Prostate gland (tissue), 2 donors: Measurements from ENCODE around the gene SET. TPM values are rescaled to one million over a fixed set of nuclear protein-coding genes. Genes with fewer than 3 reads are reported as not detected.

ENCODE experiments used
- DNase-seq: peaks from one replicate; pipeline ENCODE4 v3.0.0-alpha.2; 2019; ENCODE audit warnings: low spot score
- H3K27ac ChIP-seq, 2 donors: fragments of 200-600 bp; sonication (generic); 2 replicates each; pipeline ENCODE4 v1.5.1; 2017 to 2019
- H3K27me3 ChIP-seq: fragments of 200-600 bp; sonication (generic); replicated peaks from 2 replicates; pipeline ENCODE4 v1.5.1; 2019; ENCODE audit not compliant: insufficient read depth
- H3K36me3 ChIP-seq, 2 donors: fragments of 200-600 bp; sonication (generic); 1 replicate in 1 of 2; 2 replicates in 1 of 2; pipeline versions ENCODE4 v1.5.1 to v1.8.1; 2017 to 2019
- H3K4me1 ChIP-seq: fragments of 200-600 bp; sonication (generic); replicated peaks from 2 replicates; pipeline ENCODE4 v1.5.1; 2019
- H3K4me3 ChIP-seq, 2 donors: fragments of 200-600 bp; sonication (generic); 2 replicates each; pipeline ENCODE4 v1.5.1; 2017 to 2019
- H3K9me3 ChIP-seq: fragments of 200-600 bp; sonication (generic); 2 replicates; pipeline ENCODE4 v1.5.1; 2017
- POLR2A ChIP-seq: fragments of 450-650 bp; IDR thresholded peaks from one replicate; pipeline ENCODE4 v1.6.1; 2016; ENCODE audit warnings: antibody characterized with exemption, mild to moderate bottlenecking
- POLR2AphosphoS5 ChIP-seq: sonication (generic); formaldehyde crosslinking; IDR thresholded peaks from one replicate; pipeline ENCODE4 v1.6.1; 2017; ENCODE audit warnings: antibody characterized with exemption
- WGBS: methylation state at CpG from one replicate; pipeline ENCODE4 v1.1.5; 2018; 5-methylcytosine and 5-hydroxymethylcytosine counted together
- intact Hi-C: fragments of 100-400 bp; cut with DNase I; formaldehyde crosslinking; loops from one replicate; pipeline ENCODE4 v1.14.2; 2022
- total RNA-seq, 2 donors: library from RNA; depleted of rRNA; stranded (reverse); fragments of >200 nt; gene quantifications; one replicate each; pipeline ENCODE4 v1.1.0, GENCODE V29; 2016
- TF ChIP-seq, protein P1 (sequence below), 4 experiments: fragments of 200-600 bp in 2 of 4; fragments of 450-650 bp in 2 of 4; sonication (generic) in 2 of 4; IDR thresholded peaks; 1 replicate in 3 of 4; 2 replicates in 1 of 4; pipeline ENCODE4 v1.5.1; 2016 to 2019; ENCODE audit warnings: antibody characterized with exemption in 4 of 4, mild to moderate bottlenecking in 2 of 4, moderate library complexity in 2 of 4

Gene SET
- total RNA-seq, 2 donors from 2014 or later: 138 to 150 TPM

DNA sequence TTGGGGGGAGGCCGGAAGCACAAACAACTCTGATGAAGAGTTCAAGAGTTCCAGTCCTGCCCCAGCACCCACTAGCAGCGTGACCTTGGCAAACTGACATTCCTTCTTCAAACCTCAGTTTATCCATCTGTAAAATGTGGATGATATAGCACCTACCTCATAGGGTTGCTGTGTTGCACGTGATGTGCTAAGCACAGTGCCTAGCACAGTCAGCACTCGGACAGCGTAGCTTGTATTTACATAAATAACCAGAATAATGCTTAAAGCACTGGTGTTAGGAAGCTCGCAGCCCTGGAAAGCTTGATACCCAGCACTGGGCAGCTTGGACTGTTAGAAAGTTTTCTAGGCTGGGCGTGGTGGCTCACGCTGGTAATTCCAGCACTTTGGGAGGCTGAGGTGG lies 18.4 kb downstream of the SET start:
- Histone ChIP-seq H3K4me3 (no peak overlapping the region), H3K36me3 (no peaks in the 10 kb centered on the region), H3K27me3 (no peaks in the 10 kb centered on the region), H3K9me3 (no peaks in the 10 kb centered on the region), H3K4me1 (no peaks in the 10 kb centered on the region), H3K27ac (no peak overlapping the region)
- WGBS: 94% methylated on average over 8 of the region's 8 CpGs
- intact Hi-C loops: no loop called here
- TF ChIP-seq POLR2A: no peak
- TF ChIP-seq, protein P1, sequence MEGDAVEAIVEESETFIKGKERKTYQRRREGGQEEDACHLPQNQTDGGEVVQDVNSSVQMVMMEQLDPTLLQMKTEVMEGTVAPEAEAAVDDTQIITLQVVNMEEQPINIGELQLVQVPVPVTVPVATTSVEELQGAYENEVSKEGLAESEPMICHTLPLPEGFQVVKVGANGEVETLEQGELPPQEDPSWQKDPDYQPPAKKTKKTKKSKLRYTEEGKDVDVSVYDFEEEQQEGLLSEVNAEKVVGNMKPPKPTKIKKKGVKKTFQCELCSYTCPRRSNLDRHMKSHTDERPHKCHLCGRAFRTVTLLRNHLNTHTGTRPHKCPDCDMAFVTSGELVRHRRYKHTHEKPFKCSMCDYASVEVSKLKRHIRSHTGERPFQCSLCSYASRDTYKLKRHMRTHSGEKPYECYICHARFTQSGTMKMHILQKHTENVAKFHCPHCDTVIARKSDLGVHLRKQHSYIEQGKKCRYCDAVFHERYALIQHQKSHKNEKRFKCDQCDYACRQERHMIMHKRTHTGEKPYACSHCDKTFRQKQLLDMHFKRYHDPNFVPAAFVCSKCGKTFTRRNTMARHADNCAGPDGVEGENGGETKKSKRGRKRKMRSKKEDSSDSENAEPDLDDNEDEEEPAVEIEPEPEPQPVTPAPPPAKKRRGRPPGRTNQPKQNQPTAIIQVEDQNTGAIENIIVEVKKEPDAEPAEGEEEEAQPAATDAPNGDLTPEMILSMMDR (IDR thresholded peaks at IDR 0.05): no peak
- TF ChIP-seq POLR2AphosphoS5: no peak
- no peak for DNase-seq

DNA sequence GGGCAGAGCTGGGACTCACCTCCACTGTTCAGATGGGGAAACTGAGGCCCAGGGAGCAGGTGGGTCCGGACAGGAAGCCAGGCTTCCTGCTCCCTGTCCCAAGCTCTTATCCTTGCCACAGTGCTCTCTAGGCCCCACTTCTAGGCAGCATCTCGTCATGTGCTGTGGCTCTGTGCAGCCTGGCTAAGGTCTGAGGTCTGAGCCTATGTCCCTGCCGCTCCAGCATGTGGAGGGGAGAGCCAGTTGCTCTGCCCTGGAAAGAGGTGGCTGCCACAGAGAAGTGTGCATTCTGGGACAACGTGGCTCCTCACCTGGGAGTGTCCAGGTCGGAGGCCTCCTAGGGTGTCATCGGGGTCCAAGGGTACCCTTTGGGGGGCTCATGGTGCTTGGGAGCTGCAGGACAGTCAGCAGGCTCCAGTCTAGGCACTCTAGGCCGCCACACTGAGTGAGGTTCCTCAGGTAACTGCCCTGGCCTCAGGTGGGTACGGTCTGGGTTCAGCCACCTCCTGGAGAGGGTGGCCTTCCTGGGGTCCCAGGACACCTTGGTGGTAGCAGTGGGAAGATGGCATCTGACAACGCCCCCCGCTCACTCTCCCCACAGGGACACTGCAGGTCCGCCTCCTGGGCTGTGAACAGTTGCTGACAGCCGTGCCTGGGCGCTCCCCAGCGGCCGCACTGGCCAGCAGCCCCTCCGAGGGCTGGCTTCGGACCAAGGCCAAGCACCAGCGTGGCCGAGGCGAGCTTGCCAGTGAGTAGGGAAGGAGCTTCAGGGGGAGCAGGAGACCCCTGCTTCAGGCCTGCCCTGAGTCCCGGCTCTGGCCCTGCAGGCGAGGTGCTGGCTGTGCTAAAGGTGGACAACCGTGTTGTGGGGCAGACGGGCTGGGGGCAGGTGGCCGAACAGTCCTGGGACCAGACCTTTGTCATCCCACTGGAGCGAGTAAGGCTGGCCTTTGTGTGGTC lies 23.7 kb downstream of the SET start:
- Histone ChIP-seq H3K9me3 (no peaks in the 10 kb centered on the region), H3K4me1 (no peaks in the 10 kb centered on the region), H3K36me3 (no peaks in the 10 kb centered on the region), H3K4me3 (no peak overlapping the region), H3K27ac (no peak overlapping the region), H3K27me3 (no peaks in the 10 kb centered on the region)
- intact Hi-C loops: no loop called here
- WGBS: 92% methylated on average over 26 of the region's 26 CpGs
- TF ChIP-seq, protein P1 (IDR thresholded peaks at IDR 0.05): no peak
- no peak for TF ChIP-seq POLR2AphosphoS5
- TF ChIP-seq POLR2A: no peak
- no peak for DNase-seq

DNA sequence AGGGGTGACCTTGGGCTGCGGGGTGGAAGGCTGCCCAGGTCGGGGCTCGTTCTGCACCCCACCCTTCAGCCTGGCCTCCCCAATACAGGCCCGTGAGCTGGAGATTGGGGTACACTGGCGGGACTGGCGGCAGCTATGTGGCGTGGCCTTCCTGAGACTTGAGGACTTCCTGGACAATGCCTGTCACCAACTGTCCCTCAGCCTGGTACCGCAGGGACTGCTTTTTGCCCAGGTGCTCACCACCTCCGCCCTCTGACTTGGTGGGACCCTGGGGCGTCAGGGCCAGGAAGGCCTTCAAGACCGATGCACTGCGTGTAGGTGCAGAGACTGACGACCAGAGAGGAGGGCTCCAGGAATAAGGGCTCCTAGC lies 24.4 kb downstream of the SET start:
- no peaks in the 10 kb centered on the region for H3K36me3 ChIP-seq
- no peaks in the 10 kb centered on the region for H3K9me3 ChIP-seq
- no peaks in the 10 kb centered on the region for H3K27me3 ChIP-seq
- H3K4me1 ChIP-seq: no peaks in the 10 kb centered on the region
- 93% methylated on average over 3 of the region's 13 CpGs for WGBS
- H3K4me3 ChIP-seq: no peak overlapping the region
- H3K27ac ChIP-seq: no peak overlapping the region
- TF ChIP-seq POLR2AphosphoS5 (no peak), POLR2A (no peak)
- TF ChIP-seq, protein P1 (IDR thresholded peaks at IDR 0.05): no peak
- intact Hi-C loops: no loop called here
- DNase-seq: no peak

DNA sequence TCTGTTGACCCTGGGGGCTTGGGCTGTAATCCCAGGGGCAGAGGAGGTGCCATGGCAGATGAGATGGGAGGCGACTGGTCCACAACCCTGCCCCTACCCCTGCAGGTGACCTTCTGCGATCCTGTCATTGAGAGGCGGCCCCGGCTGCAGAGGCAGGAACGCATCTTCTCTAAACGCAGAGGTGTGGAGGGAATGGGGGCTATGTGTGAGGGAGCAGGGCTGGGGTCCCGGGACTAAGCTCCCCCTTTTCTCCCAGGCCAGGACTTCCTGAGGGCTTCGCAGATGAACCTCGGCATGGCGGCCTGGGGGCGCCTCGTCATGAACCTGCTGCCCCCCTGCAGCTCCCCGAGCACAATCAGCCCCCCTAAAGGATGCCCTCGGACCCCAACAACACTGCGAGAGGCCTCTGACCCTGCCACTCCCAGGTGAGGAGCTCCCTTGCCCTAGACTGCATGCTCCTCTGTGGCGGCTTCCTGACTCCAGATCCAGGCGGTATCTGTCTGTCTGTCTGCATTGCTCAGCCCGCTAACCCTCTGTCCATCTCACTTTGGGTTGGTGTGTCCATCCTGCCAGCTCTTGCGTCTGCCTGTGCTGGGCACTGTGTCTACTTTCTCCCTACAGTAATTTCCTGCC lies 25.0 kb downstream of the SET start:
- 95% methylated on average over 19 of the region's 19 CpGs for WGBS
- intact Hi-C loops: no loop called here
- TF ChIP-seq POLR2AphosphoS5 (no peak), POLR2A (no peak)
- TF ChIP-seq, protein P1 (IDR thresholded peaks at IDR 0.05): no peak
- H3K27me3 ChIP-seq: no peaks in the 10 kb centered on the region
- H3K4me1 ChIP-seq: no peaks in the 10 kb centered on the region
- no peak for DNase-seq
- no peaks in the 10 kb centered on the region for H3K9me3 ChIP-seq
- H3K27ac ChIP-seq: no peak overlapping the region
- no peak overlapping the region for H3K4me3 ChIP-seq
- no peaks in the 10 kb centered on the region for H3K36me3 ChIP-seq
